ENCODE measurements around the gene CCL23. TPM values are rescaled to one million over a fixed set of nuclear protein-coding genes. Genes with fewer than 3 reads are reported as not detected.

Gene CCL23
- total RNA-seq, 1 experiment from 2014 or later = not detected

DNA sequence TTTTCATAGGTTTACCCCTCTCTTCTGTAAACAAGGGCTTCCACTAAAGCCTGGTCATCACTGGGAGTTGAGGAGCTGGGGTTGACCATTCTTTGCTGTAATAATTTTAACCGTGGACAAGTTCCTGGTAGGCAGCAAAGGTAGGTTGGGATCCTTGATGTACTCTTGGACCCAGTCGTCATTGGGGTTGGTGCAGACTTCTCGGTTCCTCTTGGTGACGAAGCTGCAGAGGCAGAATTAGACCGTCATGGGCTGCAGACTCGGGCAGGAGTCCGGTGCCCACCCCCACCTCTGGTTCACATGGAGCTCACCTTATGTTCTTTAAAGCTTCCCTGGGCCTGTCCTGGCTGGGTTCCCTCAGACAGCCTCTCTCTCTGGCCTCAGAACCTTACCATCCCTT lies 40.3 kb downstream of the CCL23 start:
- no peak for ATAC-seq
- BruUV-seq (replicated peaks) = no TSS peak
- no peak overlapping the region for H3K27ac ChIP-seq (ENCODE audit: low read length)
- H3K4me3 ChIP-seq (ENCODE audit: low read depth in 2 of 2, low read length in 2 of 2) = no peak overlapping the region
- no peak for DNase-seq (ENCODE audit: low read depth, low spot score)
- intact Hi-C loops (cut with micrococcal nuclease; ENCODE audit: unreplicated experiment) (loop anchor here (2.0 kb wide), 1 partner anchor 95 kb away; no protein-coding TSS in a partner anchor), in situ Hi-C loops (cut with HindIII; ENCODE audit: low pct_unique_long_range_greater_than_20kb, low sequenced_read_pairs) (no loop called here)
- no peaks in the 10 kb centered on the region for H3K36me3 ChIP-seq (ENCODE audit: control insufficient read depth, insufficient read depth, low read length)
- TF ChIP-seq, protein P1, sequence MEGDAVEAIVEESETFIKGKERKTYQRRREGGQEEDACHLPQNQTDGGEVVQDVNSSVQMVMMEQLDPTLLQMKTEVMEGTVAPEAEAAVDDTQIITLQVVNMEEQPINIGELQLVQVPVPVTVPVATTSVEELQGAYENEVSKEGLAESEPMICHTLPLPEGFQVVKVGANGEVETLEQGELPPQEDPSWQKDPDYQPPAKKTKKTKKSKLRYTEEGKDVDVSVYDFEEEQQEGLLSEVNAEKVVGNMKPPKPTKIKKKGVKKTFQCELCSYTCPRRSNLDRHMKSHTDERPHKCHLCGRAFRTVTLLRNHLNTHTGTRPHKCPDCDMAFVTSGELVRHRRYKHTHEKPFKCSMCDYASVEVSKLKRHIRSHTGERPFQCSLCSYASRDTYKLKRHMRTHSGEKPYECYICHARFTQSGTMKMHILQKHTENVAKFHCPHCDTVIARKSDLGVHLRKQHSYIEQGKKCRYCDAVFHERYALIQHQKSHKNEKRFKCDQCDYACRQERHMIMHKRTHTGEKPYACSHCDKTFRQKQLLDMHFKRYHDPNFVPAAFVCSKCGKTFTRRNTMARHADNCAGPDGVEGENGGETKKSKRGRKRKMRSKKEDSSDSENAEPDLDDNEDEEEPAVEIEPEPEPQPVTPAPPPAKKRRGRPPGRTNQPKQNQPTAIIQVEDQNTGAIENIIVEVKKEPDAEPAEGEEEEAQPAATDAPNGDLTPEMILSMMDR (IDR thresholded peaks at IDR 0.05) = no peak
- no peak for TF ChIP-seq SIN3A (IDR thresholded peaks at IDR 0.05; ENCODE audit: borderline replicate concordance, insufficient read depth, low read depth, low read length)
- TF ChIP-seq TCF7L2 (IDR thresholded peaks at IDR 0.05; ENCODE audit: low read depth, low read length) = no peak
- TF ChIP-seq, protein P2, sequence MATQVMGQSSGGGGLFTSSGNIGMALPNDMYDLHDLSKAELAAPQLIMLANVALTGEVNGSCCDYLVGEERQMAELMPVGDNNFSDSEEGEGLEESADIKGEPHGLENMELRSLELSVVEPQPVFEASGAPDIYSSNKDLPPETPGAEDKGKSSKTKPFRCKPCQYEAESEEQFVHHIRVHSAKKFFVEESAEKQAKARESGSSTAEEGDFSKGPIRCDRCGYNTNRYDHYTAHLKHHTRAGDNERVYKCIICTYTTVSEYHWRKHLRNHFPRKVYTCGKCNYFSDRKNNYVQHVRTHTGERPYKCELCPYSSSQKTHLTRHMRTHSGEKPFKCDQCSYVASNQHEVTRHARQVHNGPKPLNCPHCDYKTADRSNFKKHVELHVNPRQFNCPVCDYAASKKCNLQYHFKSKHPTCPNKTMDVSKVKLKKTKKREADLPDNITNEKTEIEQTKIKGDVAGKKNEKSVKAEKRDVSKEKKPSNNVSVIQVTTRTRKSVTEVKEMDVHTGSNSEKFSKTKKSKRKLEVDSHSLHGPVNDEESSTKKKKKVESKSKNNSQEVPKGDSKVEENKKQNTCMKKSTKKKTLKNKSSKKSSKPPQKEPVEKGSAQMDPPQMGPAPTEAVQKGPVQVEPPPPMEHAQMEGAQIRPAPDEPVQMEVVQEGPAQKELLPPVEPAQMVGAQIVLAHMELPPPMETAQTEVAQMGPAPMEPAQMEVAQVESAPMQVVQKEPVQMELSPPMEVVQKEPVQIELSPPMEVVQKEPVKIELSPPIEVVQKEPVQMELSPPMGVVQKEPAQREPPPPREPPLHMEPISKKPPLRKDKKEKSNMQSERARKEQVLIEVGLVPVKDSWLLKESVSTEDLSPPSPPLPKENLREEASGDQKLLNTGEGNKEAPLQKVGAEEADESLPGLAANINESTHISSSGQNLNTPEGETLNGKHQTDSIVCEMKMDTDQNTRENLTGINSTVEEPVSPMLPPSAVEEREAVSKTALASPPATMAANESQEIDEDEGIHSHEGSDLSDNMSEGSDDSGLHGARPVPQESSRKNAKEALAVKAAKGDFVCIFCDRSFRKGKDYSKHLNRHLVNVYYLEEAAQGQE (IDR thresholded peaks at IDR 0.05; ENCODE audit: insufficient read depth in 1 of 2, low read depth in 2 of 2, low read length in 1 of 2) = no peak
- TF ChIP-seq POLR2AphosphoS5 (IDR thresholded peaks at IDR 0.05; ENCODE audit: low read depth, low read length) = no peak
- 0 out of 2 replicates have a peak, but pooled peaks cover 5% of the 10 kb centered on the region for H3K4me1 ChIP-seq (ENCODE audit: control insufficient read depth, insufficient read depth, low read length)
- H3K9me3 ChIP-seq (ENCODE audit: control insufficient read depth, insufficient read depth, low read depth, low read length) = no peaks in the 10 kb centered on the region
- no peaks in the 10 kb centered on the region; the same call in 1 of the 2 replicates for H3K27me3 ChIP-seq (ENCODE audit: control insufficient read depth, insufficient read depth, low read length)
- ChIA-PET POLR2A (no interaction called here), CTCF (interaction anchor here (1.4 kb wide), 1 partner anchor 95 kb away, joined by 4 read pairs; no protein-coding TSS in a partner anchor)

DNA sequence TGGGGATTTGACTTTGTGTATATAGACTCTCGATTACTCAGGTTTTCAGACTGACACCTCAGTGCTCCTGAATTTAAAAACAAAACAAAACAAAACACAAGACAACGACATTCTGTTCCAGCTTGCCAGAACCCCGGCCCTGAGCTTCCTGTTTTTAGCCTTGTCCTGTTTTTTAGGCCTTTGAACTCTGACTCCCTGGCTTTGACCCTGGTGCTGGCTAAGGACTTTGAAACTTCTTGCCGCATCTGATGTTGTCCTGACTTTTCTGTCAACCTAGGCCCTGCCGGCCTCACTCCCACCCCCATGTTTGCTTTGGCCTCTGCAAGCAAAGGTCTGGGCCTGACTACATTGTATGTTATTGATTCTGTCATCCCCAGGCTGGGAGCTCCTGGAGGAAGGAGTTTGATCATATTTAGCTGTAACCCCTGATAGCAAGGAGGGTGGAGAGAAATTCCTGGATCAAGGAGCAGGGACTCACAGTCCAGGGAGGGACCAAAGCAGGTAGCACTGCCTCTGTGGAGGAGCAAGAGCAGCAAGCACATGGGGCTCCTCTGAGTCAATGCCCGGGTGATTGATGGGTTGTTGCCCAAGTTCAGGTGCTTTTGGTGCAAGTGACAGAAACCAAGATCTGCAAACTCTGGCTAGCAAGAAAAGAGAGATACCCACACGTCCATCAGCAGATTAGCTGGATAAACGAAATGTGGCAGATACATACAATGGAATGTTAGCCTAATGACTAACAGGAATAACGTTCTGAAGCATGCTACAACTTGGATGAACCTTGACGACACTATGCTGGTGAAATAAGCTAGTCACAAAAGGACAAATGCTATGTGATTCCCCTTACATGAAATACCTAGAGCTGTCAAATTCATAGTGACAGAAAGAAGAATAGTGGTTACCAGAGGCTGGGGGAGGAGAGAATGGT lies 44.2 kb downstream of the CCL23 start:
- no peak for ATAC-seq
- Histone ChIP-seq H3K9me3 (ENCODE audit: control insufficient read depth, insufficient read depth, low read depth, low read length) (no peaks in the 10 kb centered on the region), H3K4me1 (ENCODE audit: control insufficient read depth, insufficient read depth, low read length) (peaks cover 5% of the 10 kb centered on the region; the same call in 1 of the 2 replicates), H3K27ac (ENCODE audit: low read length) (no peak overlapping the region), H3K4me3 (ENCODE audit: low read depth in 2 of 2, low read length in 2 of 2) (no peak overlapping the region), H3K36me3 (ENCODE audit: control insufficient read depth, insufficient read depth, low read length) (no peaks in the 10 kb centered on the region), H3K27me3 (ENCODE audit: control insufficient read depth, insufficient read depth, low read length) (no peaks in the 10 kb centered on the region)
- in situ Hi-C loops (cut with HindIII; ENCODE audit: low pct_unique_long_range_greater_than_20kb, low sequenced_read_pairs) = no loop called here
- DNase-seq (ENCODE audit: low read depth, low spot score) = no peak
- POLR2A ChIA-PET = no interaction called here
- TF ChIP-seq, protein P1 (IDR thresholded peaks at IDR 0.05) = no peak
- TF ChIP-seq TCF7L2 (IDR thresholded peaks at IDR 0.05; ENCODE audit: low read depth, low read length) (no peak), POLR2AphosphoS5 (IDR thresholded peaks at IDR 0.05; ENCODE audit: low read depth, low read length) (no peak), SIN3A (IDR thresholded peaks at IDR 0.05; ENCODE audit: borderline replicate concordance, insufficient read depth, low read depth, low read length) (no peak)
- TF ChIP-seq, protein P2 (IDR thresholded peaks at IDR 0.05; ENCODE audit: insufficient read depth in 1 of 2, low read depth in 2 of 2, low read length in 1 of 2) = no peak
- CTCF ChIA-PET = interaction anchor here (0.6 to 0.7 kb wide), 2 partner anchors 174 to 1554 kb away, joined by 3 to 7 read pairs; no protein-coding TSS in a partner anchor
- BruUV-seq (replicated peaks) = no TSS peak
- intact Hi-C loops (cut with micrococcal nuclease; ENCODE audit: unreplicated experiment) = no loop called here

Measured in Panc1 (cell line).